Measurements from ENCODE around the gene NGEF.

Gene NGEF

GRCh38 chr2:232888099-232888836 is 124.8 kb downstream of the NGEF start:
- DNase-seq (ENCODE audit: low read depth), result no peak
- TF ChIP-seq, protein P1, sequence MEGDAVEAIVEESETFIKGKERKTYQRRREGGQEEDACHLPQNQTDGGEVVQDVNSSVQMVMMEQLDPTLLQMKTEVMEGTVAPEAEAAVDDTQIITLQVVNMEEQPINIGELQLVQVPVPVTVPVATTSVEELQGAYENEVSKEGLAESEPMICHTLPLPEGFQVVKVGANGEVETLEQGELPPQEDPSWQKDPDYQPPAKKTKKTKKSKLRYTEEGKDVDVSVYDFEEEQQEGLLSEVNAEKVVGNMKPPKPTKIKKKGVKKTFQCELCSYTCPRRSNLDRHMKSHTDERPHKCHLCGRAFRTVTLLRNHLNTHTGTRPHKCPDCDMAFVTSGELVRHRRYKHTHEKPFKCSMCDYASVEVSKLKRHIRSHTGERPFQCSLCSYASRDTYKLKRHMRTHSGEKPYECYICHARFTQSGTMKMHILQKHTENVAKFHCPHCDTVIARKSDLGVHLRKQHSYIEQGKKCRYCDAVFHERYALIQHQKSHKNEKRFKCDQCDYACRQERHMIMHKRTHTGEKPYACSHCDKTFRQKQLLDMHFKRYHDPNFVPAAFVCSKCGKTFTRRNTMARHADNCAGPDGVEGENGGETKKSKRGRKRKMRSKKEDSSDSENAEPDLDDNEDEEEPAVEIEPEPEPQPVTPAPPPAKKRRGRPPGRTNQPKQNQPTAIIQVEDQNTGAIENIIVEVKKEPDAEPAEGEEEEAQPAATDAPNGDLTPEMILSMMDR (conservative IDR thresholded peaks at IDR 0.05; ENCODE audit: low read length), result no peak
- no peak overlapping the region for H3K4me3 ChIP-seq (ENCODE audit: low read length)

DNA sequence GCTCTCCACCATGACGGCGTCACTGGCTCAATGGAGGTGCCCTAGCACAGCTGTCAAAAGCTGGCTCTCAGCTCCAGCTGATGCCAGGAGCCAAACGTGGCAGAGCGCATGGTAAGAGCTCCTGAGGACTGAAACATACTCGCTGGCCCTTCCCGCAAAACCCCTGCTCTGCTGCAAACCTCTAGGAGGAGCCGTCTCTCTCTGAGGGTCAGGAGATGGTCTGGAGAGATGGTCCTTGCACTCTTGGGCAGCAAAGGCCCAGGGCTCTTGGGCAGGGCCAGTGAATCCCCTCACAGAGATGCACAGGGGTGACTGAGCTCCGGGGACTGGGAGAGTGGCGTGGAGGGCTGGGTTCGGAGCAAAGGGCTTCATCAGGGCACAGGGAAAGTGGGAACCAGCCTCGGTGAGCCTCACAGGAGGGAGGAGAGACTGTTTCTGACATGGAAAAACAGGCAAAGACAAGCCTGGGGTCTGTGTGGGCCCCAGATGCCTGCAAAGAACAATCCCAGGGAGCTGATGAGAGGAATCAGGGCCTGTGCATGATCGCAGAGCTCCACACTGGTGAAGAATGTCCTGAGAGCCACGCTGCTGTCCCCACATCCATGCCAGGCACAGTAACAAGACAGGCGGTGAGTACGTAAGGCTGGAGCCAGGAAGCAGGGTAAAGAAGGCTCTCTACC is 125.7 kb downstream of the NGEF start:
- no peak for DNase-seq (ENCODE audit: low read depth)
- H3K4me3 ChIP-seq (ENCODE audit: low read length), result no peak overlapping the region
- TF ChIP-seq, protein P1 (conservative IDR thresholded peaks at IDR 0.05; ENCODE audit: low read length), result peak; percentile 21

GRCh38 chr2:232886632-232887031 is 126.4 kb downstream of the NGEF start:
- H3K4me3 ChIP-seq (ENCODE audit: low read length), result no peak overlapping the region
- TF ChIP-seq, protein P1 (conservative IDR thresholded peaks at IDR 0.05; ENCODE audit: low read length), result no peak
- DNase-seq (ENCODE audit: low read depth), result no peak

DNA sequence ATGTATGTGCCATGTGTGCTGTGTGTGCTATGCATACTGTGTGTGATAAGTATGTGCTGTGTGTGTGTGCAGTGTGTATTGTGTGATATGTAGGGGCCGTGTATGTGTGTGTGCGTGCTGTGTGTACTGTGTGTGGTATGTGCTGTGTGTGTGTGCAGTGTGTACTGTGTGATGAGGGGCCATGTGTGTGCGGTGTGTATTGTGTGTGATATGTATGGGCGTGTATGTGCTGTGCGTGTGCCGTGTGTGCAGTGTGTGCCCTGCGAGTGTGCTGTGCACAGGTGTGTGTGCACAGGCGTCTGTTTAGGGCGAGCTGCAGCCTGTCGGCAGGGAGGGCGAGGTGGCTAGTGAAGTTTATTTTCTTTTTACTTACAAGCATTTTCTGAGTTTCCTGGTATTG is 126.9 kb downstream of the NGEF start:
- TF ChIP-seq, protein P1 (conservative IDR thresholded peaks at IDR 0.05; ENCODE audit: low read length), result no peak
- no peak overlapping the region for H3K4me3 ChIP-seq (ENCODE audit: low read length)
- DNase-seq (ENCODE audit: low read depth), result no peak

DNA sequence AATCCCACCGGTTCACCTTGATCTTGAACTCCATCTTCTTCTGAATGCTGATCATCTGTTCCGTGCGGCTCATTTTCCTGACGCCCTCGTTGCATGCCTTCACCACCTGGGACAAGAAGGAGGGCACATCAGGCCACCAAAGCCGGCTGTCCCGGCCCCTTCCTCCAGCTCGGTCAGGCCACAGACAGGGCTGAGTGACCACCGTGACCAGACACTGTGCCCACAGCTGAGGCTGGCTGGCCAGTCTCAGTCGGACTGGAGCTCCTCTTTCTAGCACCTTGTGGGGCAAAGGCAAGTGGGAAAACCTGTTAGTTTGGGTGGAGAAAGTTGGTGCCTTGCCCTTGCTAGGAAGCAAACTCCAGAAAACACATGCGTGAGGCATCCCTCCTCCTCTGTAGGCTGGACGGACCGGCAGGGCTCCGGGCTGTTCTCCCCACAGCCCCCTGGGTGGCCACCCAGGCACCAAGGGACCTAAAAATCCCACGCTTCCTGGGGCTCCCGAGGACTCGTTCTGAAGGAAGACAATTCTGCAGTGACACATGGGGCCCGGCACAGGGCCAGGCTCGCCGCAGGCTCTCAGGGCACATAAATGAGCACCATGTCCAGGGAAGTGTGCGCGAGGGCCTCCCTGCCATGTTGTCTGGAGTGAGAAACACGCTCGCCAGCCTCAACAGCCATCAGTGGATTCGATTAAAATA is 127.6 kb downstream of the NGEF start:
- no peak overlapping the region for H3K4me3 ChIP-seq (ENCODE audit: low read length)
- TF ChIP-seq, protein P1 (conservative IDR thresholded peaks at IDR 0.05; ENCODE audit: low read length), result no peak
- DNase-seq (ENCODE audit: low read depth), result no peak

DNA sequence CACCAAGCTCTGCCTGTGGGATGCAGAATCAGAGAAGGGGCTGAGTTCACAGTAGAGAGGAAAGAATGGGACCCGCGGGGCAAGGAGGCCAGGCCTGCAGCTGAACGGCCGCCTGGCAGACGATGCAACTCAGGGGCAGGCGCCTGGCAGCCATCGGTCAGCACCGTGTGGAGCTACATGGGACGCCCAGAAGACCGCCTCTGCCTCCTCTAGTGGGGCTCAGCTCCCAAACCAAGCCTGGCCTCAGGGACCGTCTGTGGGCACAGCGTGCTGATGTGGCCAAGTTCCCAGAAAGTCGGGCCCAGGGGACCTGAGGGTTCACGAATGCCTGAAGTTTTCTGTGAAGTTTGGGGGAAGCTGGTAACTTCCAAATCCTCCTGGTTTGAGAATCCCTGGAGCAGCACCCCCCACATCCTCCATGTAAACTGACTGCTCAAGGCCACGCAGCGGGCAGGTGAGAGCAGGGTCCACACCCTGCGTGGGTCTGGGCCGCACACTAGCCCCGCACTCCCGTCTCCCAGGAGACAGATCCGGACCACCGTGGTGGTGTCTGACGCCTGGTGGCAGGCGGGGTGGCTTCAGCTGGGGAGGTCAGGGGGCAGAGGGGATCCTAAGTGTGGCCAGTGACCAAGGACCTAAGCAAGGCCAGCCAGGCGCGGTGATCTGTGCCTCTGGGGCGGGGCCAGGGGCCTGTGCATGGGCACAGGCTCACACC is 128.3 kb downstream of the NGEF start:
- no peak for DNase-seq (ENCODE audit: low read depth)
- TF ChIP-seq, protein P1 (conservative IDR thresholded peaks at IDR 0.05; ENCODE audit: low read length), result no peak
- H3K4me3 ChIP-seq (ENCODE audit: low read length), result no peak overlapping the region

Data from AG10803 (cell line).